Stimulated activated CD4-positive, alpha-beta T cell treated with anti-CD3 and anti-CD28 coated beads, Interleukin-4, amount 100 ng/mL, for 4 hours (primary cell): ENCODE measurements around the gene LAMC3.
"Not testable (repeated sequence)": the region's sequence is repeated elsewhere in the genome, so short reads cannot be mapped to it uniquely, and the experiment has no call there.

Experiments used
- DNase-seq, 2 experiments: peaks; one replicate each; pipeline ENCODE4 v3.0.0-alpha.2; 2020

LAMC3 gene

GRCh38 chr9:131082774-131083512 lies 74.0 kb downstream of the LAMC3 start:
- no peak for DNase-seq

GRCh38 chr9:131084661-131085369 lies 75.8 kb downstream of the LAMC3 start:
- DNase-seq, result no peak

GRCh38 chr9:131085370-131086122 lies 76.6 kb downstream of the LAMC3 start:
- no peak for DNase-seq

GRCh38 chr9:131087354-131087893 lies 78.5 kb downstream of the LAMC3 start:
- DNase-seq, result no peak

GRCh38 chr9:131090025-131090787 lies 81.2 kb downstream of the LAMC3 start:
- DNase-seq, result no peak

GRCh38 chr9:131091352-131091992 lies 82.5 kb downstream of the LAMC3 start:
- DNase-seq, result no peak

GRCh38 chr9:131092030-131092429 lies 83.1 kb downstream of the LAMC3 start:
- no peak for DNase-seq

- no peak for DNase-seq
Observed at GRCh38 chr9:131092548-131093440, 83.8 kb downstream of the LAMC3 start.

GRCh38 chr9:131094015-131094414 lies 85.0 kb downstream of the LAMC3 start:
- no peak for DNase-seq

- DNase-seq, result no peak
Observed at GRCh38 chr9:131094622-131095021, 85.6 kb downstream of the LAMC3 start.

GRCh38 chr9:131095666-131096268 lies 86.8 kb downstream of the LAMC3 start:
- DNase-seq, result no peak

- DNase-seq, result peak; percentile 43 to 77
Observed at GRCh38 chr9:131096269-131097125, 87.5 kb downstream of the LAMC3 start, which contains the start of gene AIF1L. AIF1L (plus strand) TSS chr9:131096531; CDS start chr9:131096630, 99 bp downstream.

- no peak for DNase-seq
Observed at GRCh38 chr9:131097126-131097947, 88.4 kb downstream of the LAMC3 start.

- no peak for DNase-seq
Observed at GRCh38 chr9:131097948-131098278, 88.9 kb downstream of the LAMC3 start.

- no peak for DNase-seq
Observed at GRCh38 chr9:131098391-131099101, 89.6 kb downstream of the LAMC3 start.

GRCh38 chr9:131099102-131099606 lies 90.2 kb downstream of the LAMC3 start:
- no peak for DNase-seq

GRCh38 chr9:131099845-131100244 lies 90.9 kb downstream of the LAMC3 start:
- DNase-seq, result not testable (repeated sequence)

- DNase-seq, result no peak
Observed at GRCh38 chr9:131100445-131100844, 91.5 kb downstream of the LAMC3 start.
